Body of pancreas (tissue), 4 donors: ENCODE data around the gene SEC23A.

Experiments used
- POLR2A ChIP-seq, 3 donors: fragments of 450-650 bp; IDR thresholded peaks; one replicate each; pipeline ENCODE4 v1.6.1; 2016; ENCODE audit warnings: antibody characterized with exemption in 3 of 3, mild to moderate bottlenecking in 2 of 3
- TF ChIP-seq, protein P1 (sequence below), 7 experiments: fragments of 450-650 bp in 4 of 7; fragments of 200-600 bp in 3 of 7; sonication (generic) in 3 of 7; IDR thresholded peaks; one replicate each; pipeline ENCODE4 v1.5.1; 2016 to 2019; ENCODE audit warnings: antibody characterized with exemption in 7 of 7

DNA sequence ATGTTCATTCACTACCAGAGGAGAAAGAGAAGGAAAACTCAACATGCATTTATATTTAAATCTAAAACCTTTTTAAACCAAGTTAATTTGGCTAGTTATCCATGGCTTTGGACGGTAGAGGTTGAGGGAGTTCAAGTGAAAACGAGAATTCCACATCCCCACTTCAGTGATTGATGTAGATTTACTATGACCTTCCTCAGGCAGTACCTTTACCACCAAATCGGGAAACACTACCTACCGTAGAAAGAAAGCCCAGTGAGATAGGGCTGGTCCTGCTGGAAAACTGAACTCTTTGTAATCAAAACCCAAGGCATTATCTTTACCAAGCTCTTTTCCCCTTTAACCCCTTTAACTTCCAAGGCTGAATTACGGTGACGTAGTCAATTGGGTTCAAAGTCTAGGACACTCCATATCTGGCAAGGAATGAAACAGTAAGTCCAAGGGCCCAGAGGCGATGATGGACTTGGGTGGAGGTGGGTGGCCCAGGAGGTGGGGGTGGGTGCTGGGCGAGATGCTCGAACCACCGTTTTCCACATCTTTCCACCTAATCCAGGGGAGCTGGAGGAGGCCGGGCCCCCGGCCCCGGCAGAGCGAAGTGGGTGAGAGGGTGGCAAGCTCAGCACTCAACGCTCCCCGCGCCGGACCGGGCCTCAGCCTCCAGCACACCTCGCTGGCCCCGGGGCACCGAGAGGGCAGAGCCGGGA is 618 bp downstream of the SEC23A start:
- TF ChIP-seq, protein P1, sequence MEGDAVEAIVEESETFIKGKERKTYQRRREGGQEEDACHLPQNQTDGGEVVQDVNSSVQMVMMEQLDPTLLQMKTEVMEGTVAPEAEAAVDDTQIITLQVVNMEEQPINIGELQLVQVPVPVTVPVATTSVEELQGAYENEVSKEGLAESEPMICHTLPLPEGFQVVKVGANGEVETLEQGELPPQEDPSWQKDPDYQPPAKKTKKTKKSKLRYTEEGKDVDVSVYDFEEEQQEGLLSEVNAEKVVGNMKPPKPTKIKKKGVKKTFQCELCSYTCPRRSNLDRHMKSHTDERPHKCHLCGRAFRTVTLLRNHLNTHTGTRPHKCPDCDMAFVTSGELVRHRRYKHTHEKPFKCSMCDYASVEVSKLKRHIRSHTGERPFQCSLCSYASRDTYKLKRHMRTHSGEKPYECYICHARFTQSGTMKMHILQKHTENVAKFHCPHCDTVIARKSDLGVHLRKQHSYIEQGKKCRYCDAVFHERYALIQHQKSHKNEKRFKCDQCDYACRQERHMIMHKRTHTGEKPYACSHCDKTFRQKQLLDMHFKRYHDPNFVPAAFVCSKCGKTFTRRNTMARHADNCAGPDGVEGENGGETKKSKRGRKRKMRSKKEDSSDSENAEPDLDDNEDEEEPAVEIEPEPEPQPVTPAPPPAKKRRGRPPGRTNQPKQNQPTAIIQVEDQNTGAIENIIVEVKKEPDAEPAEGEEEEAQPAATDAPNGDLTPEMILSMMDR (IDR thresholded peaks at IDR 0.05): no peak
- TF ChIP-seq POLR2A (IDR thresholded peaks at IDR 0.05): no peak
